NCI-H2107 (cell line): ENCODE measurements around the gene KRT84.
"Not testable (repeated sequence)": the region's sequence is repeated elsewhere in the genome, so short reads cannot be mapped to it uniquely, and the experiment has no call there.

Experiments used
- DNase-seq: peaks from one replicate; lab custom pipeline; 2025; lab: John Stamatoyannopoulos, UW

Gene KRT84

DNA sequence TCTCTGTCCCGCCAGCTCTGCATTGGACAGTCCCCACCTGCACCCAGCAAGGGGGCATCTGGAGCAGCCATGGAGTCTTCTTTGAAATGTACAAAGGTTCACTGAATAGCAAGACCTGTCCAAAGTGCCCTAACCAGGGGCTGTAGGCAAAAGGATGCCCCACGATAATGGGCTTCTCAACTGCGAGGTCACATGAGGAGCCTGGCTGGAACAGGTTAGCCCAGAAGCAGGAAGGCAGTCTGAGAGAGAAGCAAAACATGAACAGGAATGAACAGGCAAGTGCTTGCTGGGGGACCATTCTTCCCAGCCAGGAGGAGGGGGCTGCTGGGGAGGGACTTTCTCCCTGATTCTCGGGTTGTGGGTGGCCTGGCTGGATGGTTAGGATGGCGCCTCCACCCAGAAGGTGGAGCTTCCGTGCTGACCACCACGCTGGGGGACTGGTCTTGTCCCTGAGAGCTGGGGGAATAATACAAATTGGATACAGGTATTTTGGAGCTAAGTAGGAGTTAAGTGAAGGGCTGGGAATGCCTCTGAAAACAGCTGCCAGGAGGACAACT lies 25.3 kb downstream of the KRT84 start:
- no peak for DNase-seq

DNA sequence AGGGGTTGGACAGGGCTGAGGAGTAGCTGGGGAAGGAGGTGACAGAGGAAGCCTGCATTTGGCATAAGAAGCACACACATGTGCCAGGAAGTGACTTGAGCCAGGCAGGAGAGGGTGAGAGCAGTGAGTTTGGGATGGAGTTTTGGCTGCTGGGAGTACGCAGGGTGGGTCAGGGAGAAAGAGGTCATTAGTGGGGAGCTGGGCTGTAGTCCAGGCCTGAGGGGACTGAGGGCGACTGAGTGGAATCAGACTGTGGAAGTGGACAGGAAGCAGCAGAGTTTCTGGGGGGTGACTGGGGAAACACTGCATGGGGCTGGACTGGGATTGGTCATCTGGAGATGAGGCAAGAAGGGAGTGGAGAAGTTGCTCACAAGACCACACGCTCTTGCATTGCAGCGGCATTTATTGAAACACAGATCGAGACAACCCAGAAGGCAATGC lies 25.8 kb downstream of the KRT84 start:
- no peak for DNase-seq

DNA sequence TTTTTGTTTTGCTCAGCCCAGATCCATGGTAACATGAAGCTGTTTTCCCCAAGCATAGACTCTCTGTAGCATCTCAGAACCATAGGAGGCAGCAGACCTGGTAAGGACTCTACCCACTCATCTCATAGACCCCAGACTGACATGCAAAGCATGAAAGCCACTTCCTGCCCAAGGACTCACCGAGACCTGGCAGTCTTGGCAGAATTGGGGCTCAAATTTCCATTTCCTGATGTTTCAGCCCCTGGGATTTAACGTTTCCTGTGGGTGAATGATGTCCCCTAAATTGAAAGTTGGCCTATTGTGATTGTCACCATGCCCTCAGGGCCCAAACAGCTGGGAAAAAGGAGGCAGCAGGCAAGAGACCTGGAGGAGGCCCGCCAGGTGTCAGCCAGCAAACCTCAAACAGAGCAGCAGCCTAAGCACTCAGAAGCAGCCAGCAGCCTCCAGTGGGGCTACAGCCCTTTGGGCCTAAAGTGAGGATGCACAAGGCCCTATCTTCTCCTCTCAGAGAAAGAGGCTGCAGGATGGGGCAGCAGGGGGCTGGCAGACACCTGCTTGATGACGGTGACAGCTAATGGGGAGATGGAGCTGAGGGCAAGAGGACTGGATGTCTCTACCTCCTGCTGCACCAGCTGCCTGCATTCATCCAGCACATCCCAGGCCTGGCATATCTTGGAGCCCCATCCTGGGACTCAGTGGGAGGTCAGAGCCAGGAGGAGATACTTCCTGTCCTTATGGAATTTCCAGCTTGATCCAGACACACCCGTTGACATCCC lies 26.7 kb downstream of the KRT84 start:
- no peak for DNase-seq

DNA sequence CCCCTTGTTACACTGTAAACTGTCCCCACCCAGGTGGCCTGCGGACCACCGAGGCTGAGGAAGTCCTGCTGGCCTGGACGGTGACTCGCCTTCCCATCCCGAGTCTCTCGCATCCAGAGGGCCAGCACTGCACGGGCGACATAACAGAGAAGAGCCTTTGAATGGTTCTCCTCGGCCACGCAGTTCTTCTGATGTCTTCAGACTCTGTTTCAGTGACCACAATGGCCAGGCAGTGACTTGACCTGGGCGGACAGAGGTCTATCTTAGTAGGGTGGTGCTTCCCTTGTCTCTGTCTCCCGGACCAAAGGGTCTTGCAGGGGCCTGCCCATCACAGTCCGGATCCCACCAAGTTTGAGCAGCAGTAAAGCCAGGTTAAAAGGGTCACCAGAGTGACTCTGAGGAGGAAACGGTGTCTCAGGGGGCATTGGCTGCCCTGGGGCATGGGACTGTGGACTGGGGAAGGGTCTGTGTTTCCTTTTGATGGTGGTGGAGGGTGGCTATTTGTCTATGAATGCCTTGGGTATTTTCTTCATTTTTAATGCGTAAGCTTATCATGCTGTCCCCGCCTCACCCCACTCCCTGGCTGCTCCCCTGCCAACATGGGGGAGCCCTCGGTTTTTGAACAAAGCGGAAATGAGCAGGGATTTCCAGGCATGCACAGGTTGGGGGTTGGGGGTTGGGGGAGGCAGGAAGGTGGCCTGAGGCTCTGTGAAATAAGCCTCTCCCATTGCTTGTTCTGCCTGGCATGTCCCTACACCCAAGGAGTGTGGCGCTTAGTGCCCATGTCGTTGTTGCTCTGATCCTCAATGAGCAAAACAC lies 28.5 kb downstream of the KRT84 start:
- no peak for DNase-seq

DNA sequence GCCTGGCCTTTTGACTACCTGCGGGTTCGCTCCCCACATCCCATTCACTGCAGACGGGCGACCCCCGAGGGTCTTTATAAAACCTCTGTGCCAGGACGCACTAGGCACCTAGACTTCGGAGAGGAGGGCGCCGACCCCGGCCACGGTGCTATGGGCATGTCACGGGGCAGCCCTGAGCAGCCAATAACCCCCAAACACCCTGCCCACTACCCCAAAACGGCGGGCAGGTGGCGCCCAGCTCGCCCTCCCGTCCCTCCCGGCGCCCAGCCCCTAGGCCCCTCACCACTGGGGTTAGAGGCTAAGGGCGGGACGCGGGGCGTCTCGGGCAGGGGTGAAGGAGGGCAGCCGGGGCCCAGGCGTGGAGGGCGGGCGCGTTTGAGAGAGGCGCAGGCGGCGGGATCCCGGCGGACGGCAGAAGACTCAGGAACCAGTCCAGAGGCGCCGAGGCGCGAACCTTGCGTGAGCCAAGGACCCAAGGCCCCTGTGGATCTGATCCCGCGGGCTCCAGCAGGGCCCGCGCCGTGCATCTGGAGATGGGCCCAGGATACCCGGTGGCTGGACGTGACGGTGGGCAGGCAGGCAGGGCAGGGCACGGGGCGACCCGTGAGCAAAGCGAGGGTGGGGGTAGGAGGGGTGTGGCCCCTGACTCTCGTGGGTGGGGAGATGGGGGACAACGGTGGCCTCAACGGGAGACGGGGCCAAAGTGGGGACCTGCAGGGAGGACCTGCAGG lies 29.3 kb downstream of the KRT84 start:
- DNase-seq, result no peak

DNA sequence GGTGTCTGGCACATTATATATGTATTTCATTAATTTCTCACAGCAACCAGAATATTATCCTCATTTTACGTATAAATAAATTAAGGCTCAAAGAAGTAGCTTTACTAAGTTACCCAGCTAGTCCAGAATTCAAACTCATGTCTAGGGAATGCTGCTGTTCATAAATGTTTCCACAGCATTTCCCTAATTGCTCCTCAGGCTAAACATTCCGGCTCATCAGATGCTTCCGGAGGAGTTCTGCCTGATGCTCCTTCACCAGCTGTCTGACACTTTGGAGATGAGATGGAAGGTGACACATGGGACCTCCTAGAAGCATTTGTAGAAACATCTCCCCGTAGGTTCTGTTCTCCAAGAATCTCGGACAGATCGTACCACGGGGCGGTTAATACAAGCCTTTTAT lies 30.3 kb downstream of the KRT84 start:
- no peak for DNase-seq

DNA sequence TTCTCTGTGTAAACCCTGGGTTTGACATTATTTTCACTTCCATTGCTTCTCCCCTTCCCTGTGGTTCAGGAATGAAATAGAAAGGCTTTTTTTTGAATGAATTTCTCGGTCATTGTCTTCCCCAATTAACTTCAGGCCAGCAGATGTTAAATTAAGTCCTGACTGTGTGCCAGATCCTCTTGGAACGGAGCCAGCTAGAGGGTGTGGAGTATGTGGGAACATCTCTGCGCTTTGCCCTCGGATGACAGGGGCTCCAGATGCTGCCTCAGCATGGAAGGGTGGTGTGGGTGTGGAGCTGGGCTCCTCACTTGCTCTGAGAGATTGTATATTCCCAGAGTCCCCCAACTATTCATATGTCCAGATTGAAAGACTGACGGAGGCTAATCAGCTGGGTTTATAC lies 31.3 kb downstream of the KRT84 start:
- no peak for DNase-seq

DNA sequence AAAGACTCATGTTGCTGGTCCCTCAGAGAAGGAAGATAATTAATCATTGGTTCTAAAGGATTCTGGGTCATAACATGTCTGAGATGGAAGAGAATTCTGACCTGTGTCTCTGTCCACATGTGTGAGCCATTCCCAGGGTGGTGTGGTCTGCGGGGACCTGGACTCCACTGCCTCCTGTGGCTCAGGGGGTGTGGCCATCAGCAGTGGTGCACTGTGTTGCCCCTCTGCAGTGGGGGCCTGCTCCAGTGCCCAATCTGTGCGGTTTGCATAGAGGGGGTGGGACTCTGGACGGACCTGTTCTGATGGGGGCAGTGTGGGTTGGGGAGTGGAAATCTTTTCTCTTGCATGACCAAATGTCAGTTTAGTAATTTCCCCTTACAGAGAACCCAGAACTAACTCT lies 31.7 kb downstream of the KRT84 start:
- DNase-seq, result no peak

DNA sequence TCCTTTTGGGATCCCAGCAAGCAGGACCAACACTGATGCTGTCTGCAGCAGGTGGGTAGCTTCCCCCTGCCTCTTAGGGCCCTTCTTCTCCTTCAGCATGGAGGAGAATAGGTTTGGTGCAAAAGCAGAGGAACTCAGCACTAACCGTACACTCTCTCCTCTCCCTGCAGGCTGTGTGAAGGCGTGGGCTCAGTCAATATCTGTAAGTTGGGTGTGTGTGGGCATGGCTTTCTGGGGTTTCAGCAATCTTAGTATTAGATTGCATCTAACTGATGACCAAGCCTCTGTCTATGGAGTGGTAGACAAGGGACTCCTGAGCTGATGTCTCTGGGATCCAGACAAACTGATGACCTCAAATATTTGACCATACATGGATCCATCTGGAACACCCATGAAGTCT lies 32.5 kb downstream of the KRT84 start:
- no peak for DNase-seq

DNA sequence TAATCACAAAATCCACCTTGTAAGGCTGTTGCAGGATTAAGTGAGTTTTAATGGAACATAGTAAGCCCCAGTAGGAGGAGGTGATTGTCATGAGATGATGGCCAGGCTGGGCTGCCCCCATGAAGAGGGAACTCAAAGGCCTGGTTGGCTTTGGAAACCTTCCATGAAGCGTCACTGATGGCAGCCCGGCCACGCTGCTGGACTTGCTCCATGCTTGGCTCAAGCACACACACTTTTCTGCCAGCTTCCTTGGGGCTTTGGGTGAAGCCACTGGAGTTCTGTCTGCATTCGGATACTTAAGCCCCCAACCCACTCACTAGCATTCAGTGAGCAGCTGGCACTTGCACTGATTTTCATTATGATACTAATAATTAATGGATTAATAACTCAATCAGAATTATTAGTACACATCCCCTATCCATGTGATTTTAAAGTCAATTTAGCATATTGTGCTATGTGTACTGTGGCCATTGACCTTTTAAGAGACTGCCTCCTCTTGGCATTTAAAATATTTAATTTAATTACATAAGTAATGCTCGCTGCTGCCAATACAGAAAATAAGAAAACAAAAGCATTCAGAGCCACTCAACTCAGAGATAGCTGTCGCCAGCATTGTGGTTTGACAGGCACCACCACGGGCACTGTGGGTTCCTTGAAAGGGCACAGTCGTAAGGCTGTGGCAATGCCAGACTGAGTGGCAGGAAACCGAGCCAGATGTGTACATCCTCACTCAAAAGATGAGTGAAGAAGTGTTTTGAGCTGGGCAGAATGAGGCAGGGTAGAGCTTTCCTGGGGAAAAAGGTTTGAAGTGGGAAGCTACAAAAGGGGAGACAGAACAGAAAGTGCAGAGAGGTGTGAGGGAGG lies 34.0 kb downstream of the KRT84 start:
- no peak for DNase-seq

DNA sequence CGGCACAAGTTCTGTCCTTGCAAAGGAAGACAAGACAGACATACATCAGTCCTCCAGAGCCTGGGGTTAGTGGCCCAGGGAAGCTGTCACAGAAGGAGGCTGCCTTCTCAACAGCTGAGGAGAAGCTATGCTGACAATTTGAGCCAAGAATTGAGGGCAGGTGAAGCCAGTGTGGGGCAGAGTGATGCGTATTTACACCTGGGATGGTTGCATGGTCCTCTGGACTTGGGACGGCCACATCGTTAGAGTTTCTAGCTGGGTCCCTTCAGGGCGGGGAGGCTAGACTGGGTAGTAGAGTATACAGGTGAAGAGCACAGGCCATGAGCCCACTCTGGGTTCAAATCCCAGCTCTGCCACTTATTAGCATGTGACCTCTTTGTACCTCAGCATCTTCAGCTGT lies 34.7 kb downstream of the KRT84 start:
- DNase-seq, result no peak

DNA sequence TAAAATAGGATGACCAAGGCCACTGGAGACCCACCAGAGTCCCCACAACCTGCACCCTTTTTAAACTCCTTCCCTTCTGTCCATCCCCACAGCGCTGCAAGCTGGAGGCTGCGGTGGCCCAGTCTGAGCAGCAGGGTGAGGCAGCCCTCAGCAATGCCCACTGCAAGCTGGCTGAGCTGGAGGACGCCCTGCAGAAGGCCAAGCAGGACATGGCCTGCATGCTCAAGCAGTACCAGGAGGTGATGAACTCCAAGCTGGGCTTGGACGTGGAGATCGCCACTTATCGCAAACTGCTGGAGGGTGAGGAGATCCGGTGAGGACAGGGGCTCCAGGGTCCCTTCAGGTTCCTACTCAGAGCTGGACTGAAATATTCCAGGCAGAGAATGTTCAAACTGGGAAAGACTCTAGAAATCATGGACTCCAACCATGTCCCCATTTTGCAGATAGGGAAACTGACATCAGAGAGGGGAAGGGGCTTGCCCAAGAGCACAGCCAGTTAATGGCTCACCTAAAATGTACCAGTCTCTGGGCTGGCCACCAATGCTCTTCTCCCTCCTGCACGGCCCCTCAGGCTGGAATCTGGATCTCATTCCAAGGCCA lies 35.3 kb downstream of the KRT84 start:
- DNase-seq, result no peak

DNA sequence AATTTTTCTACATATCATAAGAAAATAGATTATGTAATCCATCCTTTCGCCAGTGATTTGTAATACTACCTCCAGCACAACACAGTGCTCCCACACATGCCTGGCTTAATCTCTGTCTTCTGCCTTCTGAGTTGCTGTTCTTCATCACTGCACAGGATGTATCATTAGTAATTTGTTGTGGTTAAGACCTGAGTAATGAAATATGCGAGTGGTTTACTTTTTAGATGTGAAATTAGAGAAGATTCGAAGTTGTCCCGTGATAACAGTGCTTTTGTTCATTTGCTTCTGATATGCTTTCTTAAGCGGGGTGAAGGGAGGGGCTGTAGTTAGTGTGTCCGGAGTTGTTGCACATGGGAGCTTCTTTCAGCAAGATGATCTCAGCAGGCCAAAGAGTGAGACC lies 36.3 kb downstream of the KRT84 start:
- DNase-seq, result no peak

DNA sequence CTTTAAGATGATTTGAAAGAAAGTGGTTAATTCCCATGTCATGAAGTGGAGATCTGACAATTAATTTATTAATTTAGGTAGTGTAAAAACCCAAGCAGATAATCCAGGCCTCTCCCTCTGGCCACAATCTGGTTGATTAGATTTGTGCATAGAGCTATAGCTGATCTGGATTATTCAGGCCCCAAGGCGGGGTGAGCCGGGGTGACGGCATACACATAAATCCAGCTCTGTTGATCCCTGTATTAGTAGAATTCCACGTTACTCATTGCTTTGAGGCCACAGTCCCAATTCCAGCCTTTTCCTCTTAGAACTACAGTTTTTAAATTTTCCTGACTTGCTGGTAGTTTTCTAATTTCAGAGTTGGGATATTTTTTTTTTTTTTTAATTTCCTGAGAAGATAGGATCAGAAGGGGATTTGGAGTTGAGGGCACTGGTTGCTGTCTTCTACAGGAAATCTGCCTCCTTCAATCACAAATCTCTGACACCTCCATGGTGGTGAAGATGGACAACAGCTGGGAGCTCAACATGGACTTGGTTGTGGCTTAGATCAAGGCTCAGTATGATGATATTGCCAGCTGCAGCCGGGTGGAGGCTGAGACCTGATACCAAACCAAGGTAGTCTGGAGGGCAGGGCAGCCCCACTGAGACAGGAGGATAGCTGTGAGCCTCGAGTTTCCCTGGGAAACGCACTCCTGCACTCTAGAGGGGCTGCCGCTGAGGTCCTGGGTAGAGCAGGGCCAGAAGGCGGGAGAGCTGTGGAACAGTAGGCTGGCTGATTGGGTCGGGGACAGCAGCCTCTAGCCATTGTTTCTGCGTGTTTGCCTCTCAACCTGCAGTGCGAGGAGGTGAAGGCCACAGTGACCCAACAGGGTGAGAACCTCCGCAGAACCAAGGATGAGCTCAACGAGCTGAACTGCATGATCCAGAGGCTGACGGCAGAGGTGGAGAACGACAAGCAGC lies 37.6 kb downstream of the KRT84 start:
- no peak for DNase-seq

DNA sequence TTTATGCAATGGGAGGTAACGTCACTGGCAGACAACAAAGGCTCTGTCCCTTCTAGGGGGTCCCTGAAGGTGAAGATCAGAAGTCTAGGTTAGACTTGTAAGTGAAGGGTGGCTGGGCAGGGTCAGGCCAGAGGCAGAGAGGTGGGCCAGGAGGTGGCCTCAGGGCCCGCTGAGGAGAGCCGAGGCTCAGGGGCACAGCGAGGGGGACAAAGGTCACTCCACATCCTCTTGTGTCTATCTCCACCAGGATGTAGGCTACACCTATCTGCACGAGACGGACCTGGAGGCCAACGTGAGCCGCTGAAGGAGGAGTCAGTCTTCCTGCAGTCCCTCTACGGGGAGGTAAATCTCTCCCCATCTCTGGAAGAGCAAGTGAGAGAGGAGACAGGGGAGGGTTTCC lies 38.4 kb downstream of the KRT84 start:
- no peak for DNase-seq

DNA sequence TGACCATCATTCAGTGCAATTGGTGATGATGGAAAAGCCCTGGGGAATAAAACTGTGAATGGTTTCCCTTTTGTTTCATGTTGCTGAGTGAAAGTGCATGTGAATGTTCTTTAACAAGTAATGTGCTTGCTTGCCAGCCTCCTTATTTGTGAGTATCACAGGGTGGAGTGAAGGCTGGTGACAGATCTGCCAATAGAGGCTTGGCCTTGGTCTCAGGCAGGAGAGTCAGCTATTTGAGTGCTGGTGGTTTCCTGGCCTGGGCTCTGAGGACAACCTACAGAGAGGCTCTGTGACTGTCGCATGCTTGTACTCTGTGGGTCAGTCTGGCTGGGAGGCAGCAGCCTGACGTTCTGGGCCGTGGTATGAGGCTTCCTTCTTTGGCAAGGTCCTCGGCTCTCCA lies 38.9 kb downstream of the KRT84 start:
- no peak for DNase-seq

DNA sequence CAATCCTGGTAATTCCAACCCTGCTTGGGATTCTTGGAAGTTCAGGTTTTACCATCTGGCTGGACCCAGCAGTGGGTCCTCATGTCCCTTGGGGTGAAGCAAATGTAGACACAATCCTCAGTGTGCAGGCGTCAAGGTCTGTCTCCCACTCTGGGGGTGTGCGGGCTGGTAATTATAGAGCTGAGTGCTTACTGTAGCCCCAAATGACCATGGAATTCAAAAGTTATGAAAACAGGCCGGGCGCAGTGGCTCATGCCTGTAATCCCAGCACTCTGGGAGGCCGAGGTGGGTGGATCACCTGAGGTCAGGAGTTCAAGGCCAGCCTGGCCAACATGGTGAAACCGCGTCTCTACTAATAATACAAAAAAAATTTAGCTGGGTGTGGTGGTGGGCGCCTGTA lies 40.4 kb downstream of the KRT84 start:
- DNase-seq, result not testable (repeated sequence)

DNA sequence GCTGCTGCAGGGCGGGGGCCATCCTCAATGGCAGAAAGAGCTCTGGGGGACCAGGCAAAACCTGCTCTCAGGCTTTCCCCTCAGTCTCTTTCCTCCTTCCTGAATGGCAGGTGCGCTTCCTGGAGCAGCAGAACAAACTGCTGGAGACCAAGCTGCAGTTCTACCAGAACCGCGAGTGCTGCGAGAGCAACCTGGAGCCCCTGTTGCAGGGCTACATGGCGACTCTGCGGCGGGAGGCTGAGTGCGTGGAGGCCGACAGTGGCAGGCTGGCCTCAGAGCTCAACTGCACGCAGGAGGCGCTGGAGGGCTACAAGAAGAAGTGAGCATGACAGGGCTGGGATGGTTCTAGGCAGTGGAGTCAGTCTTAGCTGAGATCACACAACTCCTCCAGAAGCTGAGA lies 41.3 kb downstream of the KRT84 start:
- no peak for DNase-seq

DNA sequence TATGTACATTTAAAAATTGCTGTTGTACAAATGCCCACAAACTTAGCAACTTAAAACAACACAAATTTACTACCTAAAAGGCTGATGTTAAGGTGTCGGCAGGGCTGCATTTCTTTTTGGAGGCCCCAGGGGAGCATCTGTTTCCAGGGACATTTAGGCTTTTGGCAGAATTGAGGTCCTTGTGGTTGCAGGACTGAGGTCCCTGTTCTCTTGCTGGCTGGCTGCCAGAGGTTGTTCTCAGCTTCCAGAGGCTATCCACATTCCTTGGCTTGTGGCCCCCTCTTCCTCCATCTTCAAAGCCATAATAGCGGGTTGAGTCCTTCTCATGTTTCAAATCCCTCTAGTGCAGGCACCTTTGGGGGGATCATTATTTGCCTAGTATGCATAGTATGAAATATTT lies 41.9 kb downstream of the KRT84 start:
- no peak for DNase-seq
